Measurements from ENCODE around the gene SCO1.

DNA sequence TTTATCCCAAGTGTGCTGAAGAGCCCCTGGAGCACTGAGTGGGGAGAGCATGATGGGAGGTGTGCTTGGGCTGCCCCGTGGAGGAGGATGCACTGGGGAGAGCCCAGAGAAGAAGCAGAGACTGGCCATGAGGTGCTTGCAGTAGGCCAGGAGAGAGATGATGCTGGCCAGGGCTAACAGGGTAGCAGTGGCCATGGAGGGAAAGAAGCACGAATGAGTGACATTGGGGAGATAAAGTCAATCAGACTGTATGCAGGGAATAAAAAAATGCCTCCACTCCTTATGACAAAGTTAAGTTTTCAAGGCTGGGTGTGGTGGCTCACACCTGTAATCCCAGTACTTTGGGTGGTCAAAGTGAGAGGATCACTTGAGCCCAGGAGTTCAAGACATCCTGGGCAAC, 37.9 kb upstream of the SCO1 start:
- TF ChIP-seq POLR2AphosphoS5 (IDR thresholded peaks at IDR 0.05): no peak
- TF ChIP-seq, protein P1, sequence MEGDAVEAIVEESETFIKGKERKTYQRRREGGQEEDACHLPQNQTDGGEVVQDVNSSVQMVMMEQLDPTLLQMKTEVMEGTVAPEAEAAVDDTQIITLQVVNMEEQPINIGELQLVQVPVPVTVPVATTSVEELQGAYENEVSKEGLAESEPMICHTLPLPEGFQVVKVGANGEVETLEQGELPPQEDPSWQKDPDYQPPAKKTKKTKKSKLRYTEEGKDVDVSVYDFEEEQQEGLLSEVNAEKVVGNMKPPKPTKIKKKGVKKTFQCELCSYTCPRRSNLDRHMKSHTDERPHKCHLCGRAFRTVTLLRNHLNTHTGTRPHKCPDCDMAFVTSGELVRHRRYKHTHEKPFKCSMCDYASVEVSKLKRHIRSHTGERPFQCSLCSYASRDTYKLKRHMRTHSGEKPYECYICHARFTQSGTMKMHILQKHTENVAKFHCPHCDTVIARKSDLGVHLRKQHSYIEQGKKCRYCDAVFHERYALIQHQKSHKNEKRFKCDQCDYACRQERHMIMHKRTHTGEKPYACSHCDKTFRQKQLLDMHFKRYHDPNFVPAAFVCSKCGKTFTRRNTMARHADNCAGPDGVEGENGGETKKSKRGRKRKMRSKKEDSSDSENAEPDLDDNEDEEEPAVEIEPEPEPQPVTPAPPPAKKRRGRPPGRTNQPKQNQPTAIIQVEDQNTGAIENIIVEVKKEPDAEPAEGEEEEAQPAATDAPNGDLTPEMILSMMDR (IDR thresholded peaks at IDR 0.05): no peak
- TF ChIP-seq POLR2A (IDR thresholded peaks at IDR 0.05): no peak
- TF ChIP-seq EP300 (IDR thresholded peaks at IDR 0.05): no peak

All from stomach (tissue), 4 donors.